ENCODE results near the gene ICAM1. TPM values are rescaled to one million over a fixed set of nuclear protein-coding genes. Genes with fewer than 3 reads are reported as not detected.

ICAM1 gene
- total and polyA plus RNA-seq, 2 of the 13 experiments (the other 11 are each of a cell fraction or from before 2014, with no cell fraction given) = 37.9 to 98.4 TPM

DNA sequence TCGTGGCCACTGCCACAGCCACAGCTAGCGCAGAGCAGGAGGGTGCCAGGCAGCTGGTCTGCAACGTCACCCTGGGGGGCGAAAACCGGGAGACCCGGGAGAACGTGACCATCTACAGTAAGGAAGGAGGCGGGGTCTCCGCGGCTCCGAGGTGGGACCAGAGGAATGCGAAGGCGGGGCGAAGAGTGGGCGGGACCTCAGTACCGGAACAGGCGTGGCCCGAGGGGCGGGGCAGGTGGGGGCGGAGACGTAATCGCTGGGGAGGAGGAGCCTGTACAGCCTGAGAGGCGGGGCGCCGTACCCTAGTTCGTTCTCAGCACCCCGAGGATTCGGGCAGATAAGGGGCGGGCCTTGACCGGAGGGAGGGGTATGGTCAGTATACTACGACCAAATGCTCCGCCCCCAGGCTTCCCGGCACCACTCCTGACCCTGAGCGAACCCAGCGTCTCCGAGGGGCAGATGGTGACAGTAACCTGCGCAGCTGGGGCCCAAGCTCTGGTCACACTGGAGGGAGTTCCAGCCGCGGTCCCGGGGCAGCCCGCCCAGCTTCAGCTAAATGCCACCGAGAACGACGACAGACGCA lies 21.4 kb downstream of the ICAM1 start (continued):
- TF ChIP-seq, protein P1, sequence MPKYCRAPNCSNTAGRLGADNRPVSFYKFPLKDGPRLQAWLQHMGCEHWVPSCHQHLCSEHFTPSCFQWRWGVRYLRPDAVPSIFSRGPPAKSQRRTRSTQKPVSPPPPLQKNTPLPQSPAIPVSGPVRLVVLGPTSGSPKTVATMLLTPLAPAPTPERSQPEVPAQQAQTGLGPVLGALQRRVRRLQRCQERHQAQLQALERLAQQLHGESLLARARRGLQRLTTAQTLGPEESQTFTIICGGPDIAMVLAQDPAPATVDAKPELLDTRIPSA (CRISPR knock-in tag; IDR thresholded peaks at IDR 0.05; ENCODE audit: borderline replicate concordance) = no peak
- TF ChIP-seq MAFF (IDR thresholded peaks at IDR 0.05; ENCODE audit: low read depth, low read length) = no peak
- peak; percentile 76 for TF ChIP-seq SP5 (CRISPR knock-in tag; IDR thresholded peaks at IDR 0.05; ENCODE audit: borderline replicate concordance, low read depth)
- peak; percentile 71; the same call in 1 of the 2 replicates for TF ChIP-seq SP4 (CRISPR knock-in tag; IDR thresholded peaks at IDR 0.05)
- TF ChIP-seq, protein P2, sequence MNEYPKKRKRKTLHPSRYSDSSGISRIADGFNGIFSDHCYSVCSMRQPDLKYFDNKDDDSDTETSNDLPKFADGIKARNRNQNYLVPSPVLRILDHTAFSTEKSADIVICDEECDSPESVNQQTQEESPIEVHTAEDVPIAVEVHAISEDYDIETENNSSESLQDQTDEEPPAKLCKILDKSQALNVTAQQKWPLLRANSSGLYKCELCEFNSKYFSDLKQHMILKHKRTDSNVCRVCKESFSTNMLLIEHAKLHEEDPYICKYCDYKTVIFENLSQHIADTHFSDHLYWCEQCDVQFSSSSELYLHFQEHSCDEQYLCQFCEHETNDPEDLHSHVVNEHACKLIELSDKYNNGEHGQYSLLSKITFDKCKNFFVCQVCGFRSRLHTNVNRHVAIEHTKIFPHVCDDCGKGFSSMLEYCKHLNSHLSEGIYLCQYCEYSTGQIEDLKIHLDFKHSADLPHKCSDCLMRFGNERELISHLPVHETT (CRISPR knock-in tag; conservative IDR thresholded peaks at IDR 0.05) = 0 out of 2 replicates have a peak, but pooled peaks have one; percentile 41
- TF ChIP-seq, protein P3, sequence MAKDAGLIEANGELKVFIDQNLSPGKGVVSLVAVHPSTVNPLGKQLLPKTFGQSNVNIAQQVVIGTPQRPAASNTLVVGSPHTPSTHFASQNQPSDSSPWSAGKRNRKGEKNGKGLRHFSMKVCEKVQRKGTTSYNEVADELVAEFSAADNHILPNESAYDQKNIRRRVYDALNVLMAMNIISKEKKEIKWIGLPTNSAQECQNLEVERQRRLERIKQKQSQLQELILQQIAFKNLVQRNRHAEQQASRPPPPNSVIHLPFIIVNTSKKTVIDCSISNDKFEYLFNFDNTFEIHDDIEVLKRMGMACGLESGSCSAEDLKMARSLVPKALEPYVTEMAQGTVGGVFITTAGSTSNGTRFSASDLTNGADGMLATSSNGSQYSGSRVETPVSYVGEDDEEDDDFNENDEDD (CRISPR knock-in tag; IDR thresholded peaks at IDR 0.05; ENCODE audit: borderline replicate concordance) = peak; percentile 39; the same call in 1 of the 2 replicates
- peak; percentile 42; the same call in 1 of the 2 replicates for TF ChIP-seq ELF1 (CRISPR knock-in tag; IDR thresholded peaks at IDR 0.05)

DNA sequence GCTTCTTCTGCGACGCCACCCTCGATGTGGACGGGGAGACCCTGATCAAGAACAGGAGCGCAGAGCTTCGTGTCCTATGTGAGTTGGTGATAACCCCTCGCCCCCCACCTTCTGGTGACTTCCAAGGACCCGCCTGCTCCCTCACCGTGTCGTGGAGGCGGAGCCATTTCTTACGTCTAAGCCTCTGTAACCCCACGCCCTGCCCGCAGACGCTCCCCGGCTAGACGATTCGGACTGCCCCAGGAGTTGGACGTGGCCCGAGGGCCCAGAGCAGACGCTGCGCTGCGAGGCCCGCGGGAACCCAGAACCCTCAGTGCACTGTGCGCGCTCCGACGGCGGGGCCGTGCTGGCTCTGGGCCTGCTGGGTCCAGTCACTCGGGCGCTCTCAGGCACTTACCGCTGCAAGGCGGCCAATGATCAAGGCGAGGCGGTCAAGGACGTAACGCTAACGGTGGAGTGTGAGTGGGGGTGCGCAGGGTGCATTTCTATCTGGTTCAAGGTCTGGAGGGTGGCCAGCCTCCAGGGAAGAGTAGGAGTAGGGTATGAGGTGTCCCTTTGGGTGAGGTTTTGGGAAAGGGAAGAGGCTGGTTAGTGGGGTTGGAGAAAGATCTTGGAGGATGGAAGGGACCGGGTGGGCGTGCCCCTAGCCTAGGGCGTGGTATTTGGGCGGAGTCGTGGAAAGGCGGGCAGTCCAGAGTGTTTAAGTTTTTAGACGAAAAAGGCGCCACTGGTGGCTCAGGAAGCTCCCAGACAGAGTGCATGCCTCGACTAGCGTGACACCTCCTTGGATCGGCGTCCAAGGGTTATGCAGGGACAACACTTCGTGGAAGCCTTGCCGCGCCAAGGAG lies 22.1 kb downstream of the ICAM1 start:
- Histone ChIP-seq H3K4me2 (ENCODE audit: low read depth, low read length) (no peak overlapping the region; the same call in 1 of the 2 replicates), H3K9ac (ENCODE audit: insufficient read depth, low read depth, low read length) (no peak overlapping the region), H3K9me3 (ENCODE audit: low read length) (no peaks in the 10 kb centered on the region), H2AFZ (ENCODE audit: low read length) (no peak overlapping the region), H3K27ac (ENCODE audit: extremely low read length, insufficient read depth, low read length) (no peak overlapping the region), H3K36me3 (replicated peaks in 1 of 2; ENCODE audit: control insufficient read depth in 1 of 2, insufficient read depth in 2 of 2, low read length in 2 of 2) (no peaks in the 10 kb centered on the region), H3K27me3 (ENCODE audit: control insufficient read depth in 1 of 2, insufficient read depth in 2 of 2, low read length in 2 of 2) (peaks cover 0 to 20% of the 10 kb centered on the region in 2 experiments; a peak in 3 of 5 replicates), H3K79me2 (ENCODE audit: insufficient read depth, low read length) (no peaks in the 10 kb centered on the region), H4K20me1 (ENCODE audit: insufficient read depth, low read length) (no peaks in the 10 kb centered on the region), H3K4me3 (replicated peaks in 1 of 3; ENCODE audit: insufficient read depth in 1 of 3, low read depth in 2 of 3, low read length in 3 of 3) (no peak overlapping the region; a peak in 1 of 6 replicates), H3K4me1 (ENCODE audit: insufficient read depth, low read length) (peaks cover 57% of the 10 kb centered on the region)
- intact Hi-C loops (cut with micrococcal nuclease; ENCODE audit: unreplicated experiment) (loop anchor here (2.0 kb wide), 1 partner anchor 40 kb away; the partner anchor contains the start of gene RAVER1), in situ Hi-C loops (cut with HindIII; ENCODE audit: extremely low pct_ligation_motif_present, low pct_unique_long_range_greater_than_20kb) (no loop called here)
- no TSS peak for BruUV-seq (replicated peaks)
- no peak for FAIRE-seq
- DNase-seq (ENCODE audit: low spot score) = no peak
- peak; percentile 35; the same call in 1 of the 2 replicates for TF ChIP-seq ZBTB38 (CRISPR knock-in tag; IDR thresholded peaks at IDR 0.05)
- TF ChIP-seq, protein P4, sequence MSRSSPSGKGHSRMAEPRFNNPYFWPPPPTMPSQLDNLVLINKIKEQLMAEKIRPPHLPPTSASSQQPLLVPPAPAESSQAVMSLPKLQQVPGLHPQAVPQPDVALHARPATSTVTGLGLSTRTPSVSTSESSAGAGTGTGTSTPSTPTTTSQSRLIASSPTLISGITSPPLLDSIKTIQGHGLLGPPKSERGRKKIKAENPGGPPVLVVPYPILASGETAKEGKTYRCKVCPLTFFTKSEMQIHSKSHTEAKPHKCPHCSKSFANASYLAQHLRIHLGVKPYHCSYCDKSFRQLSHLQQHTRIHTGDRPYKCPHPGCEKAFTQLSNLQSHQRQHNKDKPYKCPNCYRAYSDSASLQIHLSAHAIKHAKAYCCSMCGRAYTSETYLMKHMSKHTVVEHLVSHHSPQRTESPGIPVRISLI (CRISPR knock-in tag; IDR thresholded peaks at IDR 0.05; ENCODE audit: borderline replicate concordance) = no peak
- no peak for TF ChIP-seq ATM (IDR thresholded peaks at IDR 0.05; ENCODE audit: borderline replicate concordance)
- ChIA-PET POLR2A (no interaction called here), CTCF (ENCODE audit: low intra/inter-chr PET ratio, low total read pairs) (no interaction called here)
- WGBS (ENCODE audit: low lambda C conversion rate) = 95% methylated on average over 52 of the region's 56 CpGs
- ATAC-seq = no peak

All from HepG2 (cell line).